ENCODE data around the gene GSK3A.

DNA sequence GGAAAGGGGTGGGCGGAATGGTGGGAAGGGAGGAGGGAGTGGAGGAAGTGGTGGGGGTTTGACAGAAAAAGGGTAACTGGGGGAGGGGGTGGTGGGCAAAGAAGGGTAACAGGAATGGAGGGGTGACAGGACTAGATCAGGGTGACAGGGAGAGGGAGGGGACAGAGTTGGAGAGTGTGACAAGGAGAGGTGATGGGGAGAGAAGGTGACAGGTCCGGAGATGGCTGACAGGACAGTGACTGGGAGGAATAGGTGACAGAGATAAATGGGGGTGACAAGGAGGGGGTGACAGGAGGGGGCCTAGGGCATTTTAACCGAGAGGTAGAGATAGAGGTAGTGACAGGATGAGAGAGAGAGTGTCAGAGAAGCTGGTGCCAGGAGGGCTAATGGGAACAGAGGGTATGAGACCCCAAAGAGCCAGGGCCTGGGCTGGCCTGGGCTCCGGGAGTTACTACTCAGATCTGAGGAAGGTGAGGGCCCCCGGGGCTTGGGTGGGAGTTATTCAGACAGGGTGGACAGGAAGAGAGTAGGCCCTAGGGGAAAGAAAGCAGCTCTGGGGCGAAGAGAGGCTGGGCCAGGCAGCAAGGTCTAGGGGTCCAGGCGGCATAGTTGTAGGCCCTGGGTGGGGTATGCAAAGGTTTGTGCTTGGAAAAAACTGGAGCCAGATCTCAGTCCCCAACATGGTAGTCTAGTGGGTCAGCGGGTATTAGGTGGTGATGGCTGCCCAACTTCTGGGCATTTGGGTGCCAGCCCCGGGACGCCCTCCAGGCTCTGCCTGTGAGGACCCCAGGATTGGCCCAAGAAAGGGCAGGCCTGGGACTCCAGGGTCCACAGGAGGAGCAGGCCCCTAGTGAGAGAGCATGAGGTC, 27.3 kb upstream of the GSK3A start:
- TF ChIP-seq POLR2AphosphoS5 (IDR thresholded peaks at IDR 0.05) (no peak), POLR2A (IDR thresholded peaks at IDR 0.05) (no peak), EP300 (IDR thresholded peaks at IDR 0.05) (no peak)
- TF ChIP-seq, protein P1, sequence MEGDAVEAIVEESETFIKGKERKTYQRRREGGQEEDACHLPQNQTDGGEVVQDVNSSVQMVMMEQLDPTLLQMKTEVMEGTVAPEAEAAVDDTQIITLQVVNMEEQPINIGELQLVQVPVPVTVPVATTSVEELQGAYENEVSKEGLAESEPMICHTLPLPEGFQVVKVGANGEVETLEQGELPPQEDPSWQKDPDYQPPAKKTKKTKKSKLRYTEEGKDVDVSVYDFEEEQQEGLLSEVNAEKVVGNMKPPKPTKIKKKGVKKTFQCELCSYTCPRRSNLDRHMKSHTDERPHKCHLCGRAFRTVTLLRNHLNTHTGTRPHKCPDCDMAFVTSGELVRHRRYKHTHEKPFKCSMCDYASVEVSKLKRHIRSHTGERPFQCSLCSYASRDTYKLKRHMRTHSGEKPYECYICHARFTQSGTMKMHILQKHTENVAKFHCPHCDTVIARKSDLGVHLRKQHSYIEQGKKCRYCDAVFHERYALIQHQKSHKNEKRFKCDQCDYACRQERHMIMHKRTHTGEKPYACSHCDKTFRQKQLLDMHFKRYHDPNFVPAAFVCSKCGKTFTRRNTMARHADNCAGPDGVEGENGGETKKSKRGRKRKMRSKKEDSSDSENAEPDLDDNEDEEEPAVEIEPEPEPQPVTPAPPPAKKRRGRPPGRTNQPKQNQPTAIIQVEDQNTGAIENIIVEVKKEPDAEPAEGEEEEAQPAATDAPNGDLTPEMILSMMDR (IDR thresholded peaks at IDR 0.05), result no peak
